SK-N-SH (cell line): ENCODE results near the gene CALD1. TPM values are rescaled to one million over a fixed set of nuclear protein-coding genes. Genes with fewer than 3 reads are reported as not detected.

Experiments
- CTCF ChIA-PET: fragments of 300-600, 350-600 bp; formaldehyde crosslinking; extraction: SDS; loops from one replicate; lab custom pipeline; 2021; lab: Yijun Ruan, JAX
- POLR2A ChIA-PET: fragments of 350-600 bp; sonication (Branson Sonifier 250); formaldehyde crosslinking; extraction: SDS; loops from one replicate; lab custom pipeline; 2020; ENCODE audit warnings: antibody characterized with exemption, inconsistent platforms; lab: Yijun Ruan, JAX
- DNase-seq: peaks from one replicate; pipeline ENCODE4 v3.0.0; 2012
- H2AFZ ChIP-seq: fragments of 200-600 bp; sonication (generic); 2 replicates; pipeline ENCODE4 v1.8.1; 2016; ENCODE audit warnings: antibody characterized with exemption, mild to moderate bottlenecking, low read depth
- H3F3A ChIP-seq: fragments of 200-600 bp; sonication (generic); replicated peaks from 2 replicates; pipeline ENCODE3; 2016; ENCODE audit warnings: antibody characterized with exemption, mild to moderate bottlenecking; ENCODE audit not compliant: insufficient read depth
- H3K27ac ChIP-seq, 2 experiments: fragments of 200-500 bp in 1 of 2; fragments of 200-600 bp in 1 of 2; sonication (Bioruptor generic) in 1 of 2; sonication (generic), shearing (Covaris generic) in 1 of 2; 2 replicates each; pipeline versions ENCODE4 v1.5.1 to v1.6.1; 2014 to 2016; ENCODE audit warnings: low read depth in 2 of 2, inconsistent platforms in 1 of 2, low read length in 1 of 2, mild to moderate bottlenecking in 1 of 2, mixed read lengths in 1 of 2
- H3K27me3 ChIP-seq: fragments of 200-600 bp; sonication (generic), shearing (Covaris generic); 2 replicates; pipeline ENCODE4 v1.6.1; 2016; ENCODE audit warnings: mixed run types; ENCODE audit not compliant: insufficient read depth
- H3K36me3 ChIP-seq, 2 experiments: fragments of 200-500 bp in 1 of 2; fragments of 200-600 bp in 1 of 2; sonication (Bioruptor generic) in 1 of 2; sonication (generic) in 1 of 2; replicated peaks in 1 of 2; 2 replicates each; pipeline versions ENCODE3 to v1.5.1; 2014 to 2016; ENCODE audit warnings: low read length in 1 of 2, mild to moderate bottlenecking in 1 of 2; ENCODE audit not compliant: insufficient read depth in 2 of 2, control insufficient read depth in 1 of 2
- H3K4me1 ChIP-seq, 2 experiments: fragments of 200-500 bp in 1 of 2; fragments of 200-600 bp in 1 of 2; sonication (Bioruptor generic) in 1 of 2; sonication (generic), shearing (Covaris generic) in 1 of 2; 2 replicates each; pipeline versions ENCODE4 v1.5.1 to v1.6.1; 2014 to 2016; ENCODE audit warnings: low read depth in 1 of 2, low read length in 1 of 2, mixed run types in 1 of 2; ENCODE audit not compliant: insufficient read depth in 2 of 2, control insufficient read depth in 1 of 2
- H3K4me2 ChIP-seq: fragments of 200-600 bp; sonication (generic), shearing (Covaris generic); 2 replicates; pipeline ENCODE4 v1.6.1; 2017; ENCODE audit warnings: mixed run types
- H3K4me3 ChIP-seq, 2 experiments: fragments of 200-500 bp in 1 of 2; fragments of 200-600 bp in 1 of 2; sonication (Bioruptor generic) in 1 of 2; sonication (generic), shearing (Covaris generic) in 1 of 2; 2 replicates each; pipeline versions ENCODE4 v1.5.1 to v1.8.1; 2014 to 2016; ENCODE audit warnings: low read depth in 2 of 2, inconsistent platforms in 1 of 2, low read length in 1 of 2, mild to moderate bottlenecking in 1 of 2, mixed read lengths in 1 of 2, moderate library complexity in 1 of 2
- H3K79me2 ChIP-seq: fragments of 200-600 bp; sonication (generic); 2 replicates; pipeline ENCODE4 v1.8.1; 2017; ENCODE audit warnings: mild to moderate bottlenecking; ENCODE audit not compliant: insufficient read depth
- H3K9ac ChIP-seq: fragments of 200-600 bp; sonication (generic); 2 replicates; pipeline ENCODE4 v1.6.1; 2017; ENCODE audit warnings: mixed run types
- H3K9me2 ChIP-seq: fragments of 200-600 bp; sonication (generic); 2 replicates; pipeline ENCODE4 v1.6.1; 2017; ENCODE audit warnings: mixed run types
- H3K9me3 ChIP-seq: fragments of 200-600 bp; sonication (generic); 2 replicates; pipeline ENCODE4 v1.6.1; 2017; ENCODE audit warnings: mixed run types, mild to moderate bottlenecking, moderate library complexity
- H4K20me1 ChIP-seq: fragments of 200-600 bp; sonication (generic); 2 replicates; pipeline ENCODE4 v1.6.1; 2017; ENCODE audit warnings: mild to moderate bottlenecking, mixed run types; ENCODE audit not compliant: insufficient read depth
- ELF1 ChIP-seq: IDR thresholded peaks from 2 replicates; pipeline ENCODE4 v1.4.0; 2012
- EZH2phosphoT487 ChIP-seq: fragments of 200-600 bp; sonication (generic); IDR thresholded peaks from 2 replicates; pipeline ENCODE4 v1.6.1; 2017; ENCODE audit warnings: low read depth, mixed run types, mild to moderate bottlenecking, antibody characterized with exemption, moderate library complexity, borderline replicate concordance
- FOSL2 ChIP-seq: IDR thresholded peaks from 2 replicates; pipeline ENCODE4 v1.4.0; 2012; ENCODE audit warnings: low read depth, mild to moderate bottlenecking, moderate library complexity, borderline replicate concordance
- GABPA ChIP-seq: IDR thresholded peaks from 2 replicates; pipeline ENCODE4 v1.4.0; 2012; ENCODE audit warnings: low read depth, mild to moderate bottlenecking
- GATA2 ChIP-seq: sonication (generic); formaldehyde crosslinking; IDR thresholded peaks from 2 replicates; pipeline ENCODE4 v1.5.0; 2020; ENCODE audit warnings: mild to moderate bottlenecking, missing genetic modification reagents
- IRF3 ChIP-seq: fragments of 150-350 bp; IDR thresholded peaks from 2 replicates; pipeline ENCODE4 v1.6.1; 2016; ENCODE audit warnings: mild to moderate bottlenecking, low read depth, low read length
- MAX ChIP-seq: IDR thresholded peaks from 2 replicates; pipeline ENCODE4 v1.4.0; 2012; ENCODE audit warnings: low read depth
- MEF2A ChIP-seq: IDR thresholded peaks from 2 replicates; pipeline ENCODE4 v1.4.0; 2012; ENCODE audit warnings: low read depth, borderline replicate concordance
- MXI1 ChIP-seq: IDR thresholded peaks from 2 replicates; pipeline ENCODE4 v1.6.1; 2012; ENCODE audit warnings: mild to moderate bottlenecking, low read depth, low read length, improper control_type of control experiment
- NRF1 ChIP-seq: IDR thresholded peaks from 2 replicates; pipeline ENCODE4 v1.6.1; 2012; ENCODE audit warnings: low read depth, mild to moderate bottlenecking, low read length
- RAD21 ChIP-seq: IDR thresholded peaks from 2 replicates; pipeline ENCODE4 v1.6.1; 2012; ENCODE audit warnings: mild to moderate bottlenecking, low read length
- RFX5 ChIP-seq: IDR thresholded peaks from 2 replicates; pipeline ENCODE4 v1.6.1; 2012; ENCODE audit warnings: mild to moderate bottlenecking, improper control_type of control experiment, low read length
- SIN3A ChIP-seq: IDR thresholded peaks from 2 replicates; pipeline ENCODE4 v1.6.1; 2012; ENCODE audit warnings: low read depth, mild to moderate bottlenecking, low read length, moderate library complexity, borderline replicate concordance
- TCF12 ChIP-seq: IDR thresholded peaks from 2 replicates; pipeline ENCODE4 v1.4.0; 2012
- TEAD4 ChIP-seq: IDR thresholded peaks from 2 replicates; pipeline ENCODE4 v1.4.0; 2012; ENCODE audit warnings: mild to moderate bottlenecking, borderline replicate concordance; ENCODE audit not compliant: insufficient read depth
- YY1 ChIP-seq: IDR thresholded peaks from 2 replicates; pipeline ENCODE4 v1.4.0; 2012; ENCODE audit warnings: low read depth, mild to moderate bottlenecking
- ZBTB33 ChIP-seq: IDR thresholded peaks from 2 replicates; pipeline ENCODE4 v1.4.0; 2012; ENCODE audit warnings: low read depth, borderline replicate concordance
- WGBS: methylation state at CpG from one replicate; pipeline ENCODE4 v1.1.6; 2017; ENCODE audit warnings: low lambda C conversion rate; 5-methylcytosine and 5-hydroxymethylcytosine counted together
- polyA plus RNA-seq, 3 experiments: library from polyadenylated mRNA; depleted of rRNA; stranded (reverse); fragments of >200 nt; gene quantifications; 2 replicates each; pipeline ENCODE4 v1.2.3, GENCODE V29; 2012

The CALD1 gene
- polyA plus RNA-seq, 1 of the 3 experiments (the other 2 are of a cell fraction): 299 TPM

GRCh38 chr7:134948736-134949135, 169.3 kb downstream of the CALD1 start:
- H3K9ac ChIP-seq: no peak overlapping the region
- DNase-seq: no peak
- peaks cover 86 to 100% of the 10 kb centered on the region in 2 experiments for H3K36me3 ChIP-seq

More at GRCh38 chr7:134948736-134949135, 169.3 kb downstream of the CALD1 start:
- H2AFZ ChIP-seq: no peak overlapping the region
- CTCF ChIA-PET: interaction anchor here (0.7 to 1.0 kb wide), 3 partner anchors 37 to 259 kb away, joined by 3 to 4 read pairs (median 3); partner anchors contain the start of gene AGBL3
- no peak overlapping the region for H3K27ac ChIP-seq
- no peaks in the 10 kb centered on the region for H4K20me1 ChIP-seq
- TF ChIP-seq ZBTB33 (no peak), NRF1 (no peak), RFX5 (no peak), MAX (no peak), MEF2A (no peak), MXI1 (no peak), RAD21 (no peak), FOSL2 (no peak), ELF1 (no peak), GATA2 (CRISPR knock-in tag) (no peak), EZH2phosphoT487 (no peak), YY1 (no peak), TCF12 (no peak), TEAD4 (no peak), GABPA (no peak), SIN3A (no peak), IRF3 (no peak)
- TF ChIP-seq, all 33 proteins: peak for 0
- no peak overlapping the region for H3K4me3 ChIP-seq
- peaks cover 16% of the 10 kb centered on the region; the same call in 1 of the 2 replicates for H3K79me2 ChIP-seq
- POLR2A ChIA-PET: no interaction called here
- H3K9me2 ChIP-seq: no peaks in the 10 kb centered on the region
- no peak overlapping the region for H3K4me2 ChIP-seq
- H3K4me1 ChIP-seq: peaks cover 0 to 7% of the 10 kb centered on the region in 2 experiments; a peak in 1 of 4 replicates
- no peaks in the 10 kb centered on the region for H3K9me3 ChIP-seq
- no peaks in the 10 kb centered on the region for H3K27me3 ChIP-seq
- WGBS: 100% methylated on average over 1 of the region's 1 CpG
- H3F3A ChIP-seq: peaks cover 55% of the 10 kb centered on the region
